GM12878 (cell line): ENCODE data around the gene STON1. TPM values are rescaled to one million over a fixed set of nuclear protein-coding genes. Genes with fewer than 3 reads are reported as not detected.
A peak's percentile ranks its signal among the peaks of the same experiment; 100 is the strongest.

Source experiments
- ATAC-seq: fragments of 200-7000 bp; cut with Tn5 transposase; 3 replicates; pipeline ENCODE4 v1.9.1; 2020; ENCODE audit warnings: mild to moderate bottlenecking, moderate library complexity
- BruUV-seq: library from RNA; stranded (reverse); fragments of 400-500 nt; replicated peaks from 2 replicates; lab custom pipeline; 2021; lab: Mats Ljungman, UMichigan
- CTCF ChIA-PET: fragments of 300-600 bp; sonication (Branson Sonifier 250); formaldehyde crosslinking; extraction: SDS; loops from one replicate; lab custom pipeline; 2021; ENCODE audit warnings: inconsistent platforms; lab: Yijun Ruan, JAX
- POLR2A ChIA-PET: fragments of 350-600 bp; formaldehyde crosslinking; extraction: SDS; loops from one replicate; lab custom pipeline; 2021; ENCODE audit warnings: inconsistent platforms; lab: Charles Lee
- RAD21 ChIA-PET: fragments of 300-600 bp; sonication (Branson Sonifier 250); formaldehyde crosslinking; loops from one replicate; lab custom pipeline; 2023; ENCODE audit warnings: antibody characterized with exemption; ENCODE audit not compliant: unreplicated experiment; lab: Charles Lee
- SMC1A ChIA-PET: fragments of 300-600 bp; sonication (Branson Sonifier 250); formaldehyde crosslinking; loops from one replicate; lab custom pipeline; 2023; ENCODE audit not compliant: unreplicated experiment, uncharacterized antibody; lab: Charles Lee
- DNase-seq: peaks from one replicate; pipeline ENCODE4 v3.0.0-alpha.2; 2011; ENCODE audit warnings: low read depth, low spot score
- FAIRE-seq: peaks from 3 replicates; lab custom pipeline; 2011; peaks lifted over from hg19 to GRCh38; lab: Jason Lieb, UNC
- H2AFZ ChIP-seq: 2 replicates; pipeline ENCODE4 v1.6.0; 2011; ENCODE audit warnings: low read depth, low read length, control low read depth; ENCODE audit not compliant: control insufficient read depth
- H3K27ac ChIP-seq: 2 replicates; pipeline ENCODE4 v1.5.1; 2011; ENCODE audit warnings: control low read depth; ENCODE audit not compliant: control insufficient read depth, insufficient read depth
- H3K27me3 ChIP-seq, 2 experiments: replicated peaks in 1 of 2; 2 replicates each; pipeline versions ENCODE4 v1.6.0 to v1.6.1; 2011; ENCODE audit warnings: low read length in 1 of 2; ENCODE audit not compliant: control insufficient read depth in 2 of 2, insufficient read depth in 2 of 2
- H3K36me3 ChIP-seq, 2 experiments: 2 replicates each; pipeline ENCODE4 v1.5.1; 2011; ENCODE audit warnings: low read length in 1 of 2; ENCODE audit not compliant: control insufficient read depth in 2 of 2, insufficient read depth in 2 of 2
- H3K4me1 ChIP-seq: 2 replicates; pipeline ENCODE4 v1.6.1; 2011; ENCODE audit warnings: mild to moderate bottlenecking, low read length, moderate library complexity, mixed read lengths; ENCODE audit not compliant: control insufficient read depth, insufficient read depth
- H3K4me2 ChIP-seq: 2 replicates; pipeline ENCODE4 v1.6.0; 2011; ENCODE audit warnings: control low read depth; ENCODE audit not compliant: control insufficient read depth, insufficient read depth
- H3K4me3 ChIP-seq: fragments of 200-600 bp; sonication (generic); 2 replicates; pipeline ENCODE4 v1.5.1; 2016
- H3K79me2 ChIP-seq: 2 replicates; pipeline ENCODE4 v1.6.0; 2011; ENCODE audit warnings: low read length; ENCODE audit not compliant: control insufficient read depth, insufficient read depth
- H3K9ac ChIP-seq: 2 replicates; pipeline ENCODE4 v1.8.0; 2011; ENCODE audit warnings: low read length, control low read depth, mixed read lengths; ENCODE audit not compliant: control insufficient read depth, insufficient read depth
- H3K9me3 ChIP-seq: replicated peaks from 3 replicates; pipeline ENCODE4 v1.5.1; 2011; ENCODE audit warnings: mild to moderate bottlenecking, low read length; ENCODE audit not compliant: control insufficient read depth, insufficient read depth
- H4K20me1 ChIP-seq: 2 replicates; pipeline ENCODE4 v1.6.0; 2011; ENCODE audit not compliant: control insufficient read depth, insufficient read depth
- CHD2 ChIP-seq: IDR thresholded peaks from 2 replicates; pipeline ENCODE4 v1.6.1; 2011; ENCODE audit warnings: low read depth, low read length, improper control_type of control experiment, borderline replicate concordance
- CHD4 ChIP-seq: fragments of 200-600 bp; sonication (generic); IDR thresholded peaks from 2 replicates; pipeline ENCODE4 v1.6.1; 2016; ENCODE audit warnings: mild to moderate bottlenecking
- CTCF ChIP-seq, 3 experiments: IDR thresholded peaks in 2 of 3; conservative IDR thresholded peaks in 1 of 3; 2 replicates each; pipeline ENCODE4 v1.5.1; 2011; ENCODE audit warnings: low read depth in 3 of 3, low read length in 3 of 3, mild to moderate bottlenecking in 3 of 3, control low read depth in 2 of 3, moderate library complexity in 2 of 3, inconsistent platforms in 1 of 3, mixed read lengths in 1 of 3; ENCODE audit not compliant: control insufficient read depth in 2 of 3, insufficient read depth in 1 of 3; ENCODE audit errors: extremely low read depth in 1 of 3
- HDAC2 ChIP-seq: fragments of 200-600 bp; sonication (generic); IDR thresholded peaks from 2 replicates; pipeline ENCODE4 v1.6.1; 2017
- KLF5 ChIP-seq: fragments of 450-650 bp; IDR thresholded peaks from 2 replicates; pipeline ENCODE4 v1.6.1; 2014; ENCODE audit warnings: mild to moderate bottlenecking; ENCODE audit not compliant: partially characterized antibody
- MYB ChIP-seq: fragments of 150-350 bp; IDR thresholded peaks from 2 replicates; pipeline ENCODE4 v1.6.1; 2014; ENCODE audit warnings: mild to moderate bottlenecking, low read depth, low read length, borderline replicate concordance
- RAD21 ChIP-seq: IDR thresholded peaks from 2 replicates; pipeline ENCODE4 v1.6.1; 2011; ENCODE audit warnings: mild to moderate bottlenecking, low read depth, low read length, moderate library complexity; ENCODE audit not compliant: insufficient read depth
- RAD51 ChIP-seq: fragments of 450-650 bp; IDR thresholded peaks from 2 replicates; pipeline ENCODE4 v1.6.1; 2016; ENCODE audit warnings: moderate library complexity, mild to moderate bottlenecking, inconsistent platforms
- RCOR1 ChIP-seq: conservative IDR thresholded peaks from 2 replicates; pipeline ENCODE4 v1.6.1; 2012; ENCODE audit warnings: low read depth, low read length, improper control_type of control experiment
- SIN3A ChIP-seq: IDR thresholded peaks from 2 replicates; pipeline ENCODE4 v1.6.1; 2012; ENCODE audit warnings: low read depth, low read length, improper control_type of control experiment
- SMAD1 ChIP-seq: fragments of 450-650 bp; IDR thresholded peaks from 2 replicates; pipeline ENCODE4 v1.6.1; 2018; ENCODE audit warnings: mild to moderate bottlenecking, low read depth; ENCODE audit not compliant: partially characterized antibody
- SMC3 ChIP-seq: IDR thresholded peaks from 2 replicates; pipeline ENCODE4 v1.6.1; 2011; ENCODE audit warnings: low read length, improper control_type of control experiment, borderline replicate concordance
- SUPT20H ChIP-seq: IDR thresholded peaks from 2 replicates; pipeline ENCODE4 v1.6.1; 2011; ENCODE audit warnings: low read depth, mild to moderate bottlenecking, low read length, moderate library complexity, borderline replicate concordance; ENCODE audit not compliant: control insufficient read depth
- USF1 ChIP-seq: IDR thresholded peaks from 2 replicates; pipeline ENCODE4 v1.6.1; 2011; ENCODE audit warnings: borderline replicate concordance, low read depth, mild to moderate bottlenecking, moderate library complexity, mixed read lengths, low read length; ENCODE audit not compliant: insufficient read depth; ENCODE audit errors: extremely low read length
- USF2 ChIP-seq: IDR thresholded peaks from 2 replicates; pipeline ENCODE4 v1.6.1; 2011; ENCODE audit warnings: low read depth, low read length, improper control_type of control experiment, borderline replicate concordance
- WGBS: methylation state at CpG from one replicate; pipeline ENCODE4 v1.1.6; 2016; ENCODE audit warnings: low lambda C conversion rate; ENCODE audit not compliant: insufficient replicate concordance, insufficient coverage; ENCODE audit errors: missing lambda C conversion rate; 5-methylcytosine and 5-hydroxymethylcytosine counted together
- in situ Hi-C: fragments of 300-500 bp; cut with MboI; formaldehyde crosslinking; loops from 9 replicates; pipeline ENCODE4 v1.14.3; 2018; ENCODE audit warnings: mixed read lengths
- intact Hi-C: fragments of 100-400 bp; cut with micrococcal nuclease; formaldehyde crosslinking; loops from one replicate; pipeline ENCODE4 v1.14.2; 2022; ENCODE audit not compliant: unreplicated experiment
- polyA plus RNA-seq, 11 experiments: library from polyadenylated mRNA; depleted of rRNA in 4 of 11; unstranded in 6 of 11; stranded (reverse) in 5 of 11; fragments of >200 nt; fragmentation: Nextera tagmentation in 4 of 11; fragmentation: Illumina TruSeq in 1 of 11; extraction: Ambion mirVana in 4 of 11; extraction: Trizol in 1 of 11; gene quantifications; 1 replicate in 1 of 11; 2 replicates in 10 of 11; pipeline versions ENCODE4 v1.2.1 to v1.2.3, GENCODE V29; 2011 to 2016; ENCODE audit warnings: inconsistent platforms in 2 of 11, missing spikeins in 2 of 11, low read depth in 1 of 11
- total RNA-seq, 4 experiments: library from RNA; depleted of rRNA in 3 of 4; stranded (reverse); fragments of >200 nt in 3 of 4; fragmentation: Illumina TruSeq in 1 of 4; extraction: Trizol in 1 of 4; gene quantifications; 2 replicates each; pipeline versions ENCODE4 v1.2.1 to v1.2.3, GENCODE V29; 2013 to 2021

STON1 gene
- total and polyA plus RNA-seq, 10 of the 15 experiments (the other 5 are each of a cell fraction or from before 2014, with no cell fraction given): 0.11 to 0.90 (median 0.22) TPM; not detected in 2

GRCh38 chr2:48600917-48601316 is 71.0 kb downstream of the STON1 start (continued):
- no peak for TF ChIP-seq USF2
- TF ChIP-seq RAD51: no peak
- no peak for TF ChIP-seq SIN3A
- no peak for TF ChIP-seq CHD4
- no peak for TF ChIP-seq MYB
- TF ChIP-seq SUPT20H: no peak
- TF ChIP-seq HDAC2: no peak

- ATAC-seq (peak; percentile 86), DNase-seq (no peak), FAIRE-seq (no peak)
- TF ChIP-seq SMAD1 (no peak), RCOR1 (no peak), SMC3 (peak; percentile 37; the same call in 1 of the 2 replicates), CTCF (IDR thresholded peaks at IDR 0.05 in 2 of 3, conservative IDR thresholded peaks at IDR 0.05 in 1 of 3; ENCODE audit: control insufficient read depth in 2 of 3, extremely low read depth in 1 of 3, insufficient read depth in 1 of 3, low read depth in 3 of 3, low read length in 3 of 3) (peak; percentile 38 to 58 (median 45)), USF1 (no peak), CHD2 (no peak), RAD21 (peak; percentile 40; the same call in 1 of the 2 replicates), KLF5 (no peak)
- no peak overlapping the region for H3K4me3 ChIP-seq
- WGBS: 9% methylated on average over 7 of the region's 7 CpGs
- no peaks in the 10 kb centered on the region for H3K4me1 ChIP-seq
- no peak overlapping the region for H3K27ac ChIP-seq
- H4K20me1 ChIP-seq: no peaks in the 10 kb centered on the region
- H3K9me3 ChIP-seq: no peaks in the 10 kb centered on the region
- H3K27me3 ChIP-seq: peaks cover 0 to 2% of the 10 kb centered on the region in 2 experiments; a peak in 1 of 4 replicates
- no peak overlapping the region for H2AFZ ChIP-seq
- no peaks in the 10 kb centered on the region for H3K79me2 ChIP-seq
- ChIA-PET CTCF (interaction anchor here (1.4 to 1.9 kb wide), 2 partner anchors 9 to 1801 kb away, joined by 8 to 11 read pairs; no protein-coding TSS in a partner anchor), POLR2A (no interaction called here), SMC1A (interaction anchor here (0.7 kb wide), 1 partner anchor 1609 kb away, joined by 3 read pairs; no protein-coding TSS in a partner anchor), RAD21 (no interaction called here)
- H3K9ac ChIP-seq: no peak overlapping the region
- intact Hi-C loops: loop anchor here (2.0 to 10.0 kb wide), 4 partner anchors 343 to 1893 kb away; no protein-coding TSS in a partner anchor
- in situ Hi-C loops: no loop called here
- H3K4me2 ChIP-seq: no peak overlapping the region
- BruUV-seq: no TSS peak
- no peaks in the 10 kb centered on the region for H3K36me3 ChIP-seq
Observed at GRCh38 chr2:48601349-48601748, 71.4 kb downstream of the STON1 start.
